HG02588 (cell line): Measurements from ENCODE around the gene MYO5B.

ENCODE experiments used
- ATAC-seq: cut with Tn5 transposase; IDR thresholded peaks from one replicate; pipeline ENCODE4 v1.9.1; 2021; ENCODE audit warnings: mild to moderate bottlenecking, moderate library complexity; ENCODE audit not compliant: unreplicated experiment

MYO5B gene

GRCh38 chr18:50152900-50153299 lies 42.0 kb downstream of the MYO5B start:
- ATAC-seq = no peak

- ATAC-seq = no peak
Observed at GRCh38 chr18:50151926-50152325, 43.0 kb downstream of the MYO5B start.

- no peak for ATAC-seq
Observed at GRCh38 chr18:50144540-50144939, 50.4 kb downstream of the MYO5B start.

GRCh38 chr18:50143886-50144285 lies 51.1 kb downstream of the MYO5B start:
- no peak for ATAC-seq

GRCh38 chr18:50143294-50143693 lies 51.7 kb downstream of the MYO5B start:
- ATAC-seq = no peak

- no peak for ATAC-seq
Observed at GRCh38 chr18:50142441-50143120, 52.4 kb downstream of the MYO5B start.

GRCh38 chr18:50138181-50139064 lies 56.5 kb downstream of the MYO5B start:
- ATAC-seq = no peak

GRCh38 chr18:50135903-50136302 lies 59.0 kb downstream of the MYO5B start:
- ATAC-seq = no peak

GRCh38 chr18:50133526-50133925 lies 61.4 kb downstream of the MYO5B start:
- no peak for ATAC-seq

GRCh38 chr18:50131591-50131990 lies 63.4 kb downstream of the MYO5B start:
- ATAC-seq = peak; percentile 55

GRCh38 chr18:50128506-50129271 lies 66.3 kb downstream of the MYO5B start:
- no peak for ATAC-seq

GRCh38 chr18:50127516-50128210 lies 67.3 kb downstream of the MYO5B start:
- ATAC-seq = no peak

- ATAC-seq = no peak
Observed at GRCh38 chr18:50126471-50126870, 68.5 kb downstream of the MYO5B start.

- ATAC-seq = no peak
Observed at GRCh38 chr18:50125456-50125855, 69.5 kb downstream of the MYO5B start.

GRCh38 chr18:50119296-50119695 lies 75.7 kb downstream of the MYO5B start:
- no peak for ATAC-seq

GRCh38 chr18:50117863-50118262 lies 77.1 kb downstream of the MYO5B start:
- ATAC-seq = no peak

GRCh38 chr18:50115095-50115494 lies 79.9 kb downstream of the MYO5B start:
- no peak for ATAC-seq

- no peak for ATAC-seq
Observed at GRCh38 chr18:50114448-50114847, 80.5 kb downstream of the MYO5B start.

GRCh38 chr18:50113726-50114125 lies 81.2 kb downstream of the MYO5B start:
- ATAC-seq = no peak

GRCh38 chr18:50111398-50111797 lies 83.5 kb downstream of the MYO5B start:
- no peak for ATAC-seq

- no peak for ATAC-seq
Observed at GRCh38 chr18:50107468-50107977, 87.4 kb downstream of the MYO5B start.
